Measurements from ENCODE around the gene XYLT1.

The XYLT1 gene

GRCh38 chr16:17125671-17126070, 345.1 kb downstream of the XYLT1 start (continued):
- TF ChIP-seq POU6F1 (CRISPR knock-in tag; IDR thresholded peaks at IDR 0.05; ENCODE audit: borderline replicate concordance, low read depth) (no peak), ZFP30 (CRISPR knock-in tag; IDR thresholded peaks at IDR 0.05) (no peak), BACH2 (CRISPR knock-in tag; IDR thresholded peaks at IDR 0.05; ENCODE audit: borderline replicate concordance) (no peak), ZNF8 (CRISPR knock-in tag; IDR thresholded peaks at IDR 0.05) (no peak)

GRCh38 chr16:17117906-17118577, 352.7 kb downstream of the XYLT1 start:
- no peak for ATAC-seq
- TF ChIP-seq RARB (CRISPR knock-in tag; IDR thresholded peaks at IDR 0.05) = no peak
- no peak for TF ChIP-seq ZNF565 (CRISPR knock-in tag; conservative IDR thresholded peaks at IDR 0.05; ENCODE audit: low read depth)
- TF ChIP-seq ARNTL (CRISPR knock-in tag; IDR thresholded peaks at IDR 0.05; ENCODE audit: borderline replicate concordance, low read depth) = no peak
- no peak for TF ChIP-seq ZFP3 (CRISPR knock-in tag; IDR thresholded peaks at IDR 0.05)
- no peak for TF ChIP-seq BACH2 (CRISPR knock-in tag; IDR thresholded peaks at IDR 0.05; ENCODE audit: borderline replicate concordance)
- TF ChIP-seq OSR1 (CRISPR knock-in tag; IDR thresholded peaks at IDR 0.05) = no peak
- TF ChIP-seq PATZ1 (CRISPR knock-in tag; IDR thresholded peaks at IDR 0.05; ENCODE audit: borderline replicate concordance) = no peak
- TF ChIP-seq GLIS3 (CRISPR knock-in tag; IDR thresholded peaks at IDR 0.05) = no peak

- no peak for TF ChIP-seq BACH2 (CRISPR knock-in tag; IDR thresholded peaks at IDR 0.05; ENCODE audit: borderline replicate concordance)
- TF ChIP-seq ESRRG (CRISPR knock-in tag; IDR thresholded peaks at IDR 0.05) = no peak
- TF ChIP-seq OSR1 (CRISPR knock-in tag; IDR thresholded peaks at IDR 0.05) = no peak
- no peak for TF ChIP-seq SNAI2 (CRISPR knock-in tag; IDR thresholded peaks at IDR 0.05)
- TF ChIP-seq CSRNP3 (CRISPR knock-in tag; IDR thresholded peaks at IDR 0.05) = no peak
- no peak for TF ChIP-seq ZNF8 (CRISPR knock-in tag; IDR thresholded peaks at IDR 0.05)
- no peak for TF ChIP-seq CSDC2 (CRISPR knock-in tag; IDR thresholded peaks at IDR 0.05)
- no peak for TF ChIP-seq TOX (CRISPR knock-in tag; IDR thresholded peaks at IDR 0.05; ENCODE audit: borderline replicate concordance)
- TF ChIP-seq GLIS3 (CRISPR knock-in tag; IDR thresholded peaks at IDR 0.05) = no peak
- TF ChIP-seq ZFP30 (CRISPR knock-in tag; IDR thresholded peaks at IDR 0.05) = no peak
- no peak for TF ChIP-seq ZFP3 (CRISPR knock-in tag; IDR thresholded peaks at IDR 0.05)
- no peak for TF ChIP-seq ZC3H10 (CRISPR knock-in tag; IDR thresholded peaks at IDR 0.05)
- ATAC-seq = no peak
Measured at GRCh38 chr16:17116595-17117322, 354.0 kb downstream of the XYLT1 start.

GRCh38 chr16:17109413-17109812, 361.3 kb downstream of the XYLT1 start:
- ATAC-seq = no peak
- TF ChIP-seq ZC3H10 (CRISPR knock-in tag; IDR thresholded peaks at IDR 0.05) (no peak), ZNF70 (CRISPR knock-in tag; IDR thresholded peaks at IDR 0.05) (no peak), BACH2 (CRISPR knock-in tag; IDR thresholded peaks at IDR 0.05; ENCODE audit: borderline replicate concordance) (no peak), ZFP3 (CRISPR knock-in tag; IDR thresholded peaks at IDR 0.05) (no peak), CREB5 (CRISPR knock-in tag; IDR thresholded peaks at IDR 0.05; ENCODE audit: low read depth) (no peak), ZNF565 (CRISPR knock-in tag; conservative IDR thresholded peaks at IDR 0.05; ENCODE audit: low read depth) (no peak), PATZ1 (CRISPR knock-in tag; IDR thresholded peaks at IDR 0.05; ENCODE audit: borderline replicate concordance) (no peak), SNAI2 (CRISPR knock-in tag; IDR thresholded peaks at IDR 0.05) (no peak), PPARA (CRISPR knock-in tag; IDR thresholded peaks at IDR 0.05; ENCODE audit: borderline replicate concordance) (no peak), ARNTL (CRISPR knock-in tag; IDR thresholded peaks at IDR 0.05; ENCODE audit: borderline replicate concordance, low read depth) (no peak), ZNF8 (CRISPR knock-in tag; IDR thresholded peaks at IDR 0.05) (no peak), POU6F1 (CRISPR knock-in tag; IDR thresholded peaks at IDR 0.05; ENCODE audit: borderline replicate concordance, low read depth) (no peak), TOX (CRISPR knock-in tag; IDR thresholded peaks at IDR 0.05; ENCODE audit: borderline replicate concordance) (no peak), ISL1 (CRISPR knock-in tag; IDR thresholded peaks at IDR 0.05) (no peak)
